Activated T-helper 1 cell treated with anti-CD3 and anti-CD28 coated beads, Interleukin-12 subunit alpha, Interleukin-12 subunit beta, Interleukin-2, Interleukin-4 antibody, amounts not matched to agents 30 ng/mL and 10 ng/mL and 1 ng/mL, durations not matched to agents 14 hours and 24 hours and 36 hours (primary cell): ENCODE results near the gene PSMB4. TPM values are rescaled to one million over a fixed set of nuclear protein-coding genes. Genes with fewer than 3 reads are reported as not detected.

Source experiments
- DNase-seq: peaks from one replicate; pipeline ENCODE4 v3.0.0; 2021; ENCODE audit warnings: low spot score
- H3K27ac Mint-ChIP-seq: one replicate; pipeline ENCODE4 v1.8.0; 2021; ENCODE audit warnings: mild to moderate bottlenecking, mixed read lengths
- H3K27me3 Mint-ChIP-seq: one replicate; pipeline ENCODE4 v1.8.0; 2022; ENCODE audit warnings: mild to moderate bottlenecking, moderate library complexity, mixed read lengths; ENCODE audit not compliant: insufficient read depth
- H3K36me3 Mint-ChIP-seq: one replicate; pipeline ENCODE4 v1.8.0; 2021; ENCODE audit warnings: low read depth, mixed read lengths
- H3K4me1 Mint-ChIP-seq: one replicate; pipeline ENCODE4 v1.8.0; 2021; ENCODE audit warnings: low read depth, mixed read lengths
- H3K4me3 Mint-ChIP-seq: one replicate; pipeline ENCODE4 v1.8.0; 2021; ENCODE audit warnings: mild to moderate bottlenecking, moderate library complexity, mixed read lengths
- H3K9me3 Mint-ChIP-seq: one replicate; pipeline ENCODE4 v1.8.0; 2021; ENCODE audit warnings: mixed read lengths
- intact Hi-C: fragments of 100-400 bp; cut with micrococcal nuclease; formaldehyde crosslinking; loops from one replicate; pipeline ENCODE4 v1.15.1; 2024
- total RNA-seq: library from RNA; stranded (reverse); gene quantifications from 2 replicates; pipeline ENCODE4 v1.2.3, GENCODE V29; 2022

PSMB4 gene
- total RNA-seq, 1 donor from 2014 or later, result 436 TPM

- Mint-ChIP-seq H3K4me1 (peaks cover 27% of the 10 kb centered on the region), H3K27me3 (no peaks in the 10 kb centered on the region), H3K36me3 (peaks cover 45% of the 10 kb centered on the region), H3K27ac (peak overlapping the region; percentile 99), H3K9me3 (no peaks in the 10 kb centered on the region), H3K4me3 (peak overlapping the region; percentile 92)
- no peak for DNase-seq
- intact Hi-C loops, result no loop called here
Measured at GRCh38 chr1:151401125-151401788, 1.9 kb downstream of the PSMB4 start.

GRCh38 chr1:151401860-151402259 is 2.5 kb downstream of the PSMB4 start:
- H3K27me3 Mint-ChIP-seq, result no peaks in the 10 kb centered on the region
- no peaks in the 10 kb centered on the region for H3K9me3 Mint-ChIP-seq
- intact Hi-C loops, result no loop called here
- H3K36me3 Mint-ChIP-seq, result peaks cover 50% of the 10 kb centered on the region
- peak overlapping the region; percentile 70 for H3K27ac Mint-ChIP-seq
- peak overlapping the region; percentile 92 for H3K4me3 Mint-ChIP-seq
- no peak for DNase-seq
- peaks cover 27% of the 10 kb centered on the region for H3K4me1 Mint-ChIP-seq

GRCh38 chr1:151402764-151403163 is 3.4 kb downstream of the PSMB4 start:
- Mint-ChIP-seq H3K27me3 (no peaks in the 10 kb centered on the region), H3K9me3 (no peaks in the 10 kb centered on the region), H3K4me1 (peaks cover 27% of the 10 kb centered on the region), H3K36me3 (peaks cover 57% of the 10 kb centered on the region), H3K27ac (no peak overlapping the region), H3K4me3 (no peak overlapping the region)
- intact Hi-C loops, result no loop called here
- no peak for DNase-seq

GRCh38 chr1:151403612-151404011 is 4.2 kb downstream of the PSMB4 start:
- Mint-ChIP-seq H3K9me3 (no peaks in the 10 kb centered on the region), H3K27ac (peak overlapping the region; percentile 4), H3K27me3 (no peaks in the 10 kb centered on the region), H3K36me3 (peaks cover 61% of the 10 kb centered on the region), H3K4me3 (no peak overlapping the region), H3K4me1 (peaks cover 27% of the 10 kb centered on the region)
- no peak for DNase-seq
- intact Hi-C loops, result no loop called here

GRCh38 chr1:151405187-151405951 is 6.0 kb downstream of the PSMB4 start:
- intact Hi-C loops, result no loop called here
- H3K36me3 Mint-ChIP-seq, result peaks cover 64% of the 10 kb centered on the region
- no peak for DNase-seq
- H3K27me3 Mint-ChIP-seq, result no peaks in the 10 kb centered on the region
- H3K4me1 Mint-ChIP-seq, result peaks cover 17% of the 10 kb centered on the region
- H3K4me3 Mint-ChIP-seq, result no peak overlapping the region
- H3K27ac Mint-ChIP-seq, result no peak overlapping the region
- no peaks in the 10 kb centered on the region for H3K9me3 Mint-ChIP-seq

GRCh38 chr1:151406176-151406575 is 6.8 kb downstream of the PSMB4 start:
- H3K4me1 Mint-ChIP-seq, result peaks cover 8% of the 10 kb centered on the region

GRCh38 chr1:151407304-151407703 is 7.9 kb downstream of the PSMB4 start:
- intact Hi-C loops, result no loop called here
- Mint-ChIP-seq H3K4me3 (no peak overlapping the region), H3K4me1 (no peaks in the 10 kb centered on the region), H3K36me3 (peaks cover 62% of the 10 kb centered on the region), H3K27ac (no peak overlapping the region), H3K9me3 (no peaks in the 10 kb centered on the region), H3K27me3 (no peaks in the 10 kb centered on the region)
- DNase-seq, result no peak

More at GRCh38 chr1:151406176-151406575, 6.8 kb downstream of the PSMB4 start:
- Mint-ChIP-seq H3K27me3 (no peaks in the 10 kb centered on the region), H3K4me3 (no peak overlapping the region), H3K9me3 (no peaks in the 10 kb centered on the region), H3K36me3 (peaks cover 65% of the 10 kb centered on the region), H3K27ac (no peak overlapping the region)
- no peak for DNase-seq
- intact Hi-C loops, result no loop called here

GRCh38 chr1:151408891-151409290 is 9.5 kb downstream of the PSMB4 start:
- H3K27me3 Mint-ChIP-seq, result no peaks in the 10 kb centered on the region
- H3K9me3 Mint-ChIP-seq, result no peaks in the 10 kb centered on the region
- H3K4me1 Mint-ChIP-seq, result no peaks in the 10 kb centered on the region
- H3K4me3 Mint-ChIP-seq, result no peak overlapping the region
- DNase-seq, result no peak
- no peak overlapping the region for H3K27ac Mint-ChIP-seq
- peaks cover 56% of the 10 kb centered on the region for H3K36me3 Mint-ChIP-seq
- intact Hi-C loops, result no loop called here

GRCh38 chr1:151411884-151412283 is 12.5 kb downstream of the PSMB4 start:
- Mint-ChIP-seq H3K27me3 (no peaks in the 10 kb centered on the region), H3K27ac (no peak overlapping the region), H3K4me1 (no peaks in the 10 kb centered on the region), H3K9me3 (no peaks in the 10 kb centered on the region), H3K36me3 (peaks cover 50% of the 10 kb centered on the region), H3K4me3 (no peak overlapping the region)
- intact Hi-C loops, result no loop called here
- DNase-seq, result no peak

- intact Hi-C loops, result no loop called here
- no peak overlapping the region for H3K4me3 Mint-ChIP-seq
- peaks cover 5% of the 10 kb centered on the region for H3K4me1 Mint-ChIP-seq
- DNase-seq, result no peak
- peaks cover 29% of the 10 kb centered on the region for H3K36me3 Mint-ChIP-seq
- no peak overlapping the region for H3K27ac Mint-ChIP-seq
- no peaks in the 10 kb centered on the region for H3K9me3 Mint-ChIP-seq
- no peaks in the 10 kb centered on the region for H3K27me3 Mint-ChIP-seq
Measured at GRCh38 chr1:151416231-151416630, 16.9 kb downstream of the PSMB4 start.

GRCh38 chr1:151418081-151418480 is 18.7 kb downstream of the PSMB4 start:
- intact Hi-C loops, result no loop called here
- peak overlapping the region; percentile 47 for H3K27ac Mint-ChIP-seq
- H3K27me3 Mint-ChIP-seq, result no peaks in the 10 kb centered on the region
- no peaks in the 10 kb centered on the region for H3K9me3 Mint-ChIP-seq
- peaks cover 5% of the 10 kb centered on the region for H3K4me1 Mint-ChIP-seq
- DNase-seq, result no peak
- H3K36me3 Mint-ChIP-seq, result peaks cover 24% of the 10 kb centered on the region
- H3K4me3 Mint-ChIP-seq, result no peak overlapping the region

- Mint-ChIP-seq H3K27ac (no peak overlapping the region), H3K4me3 (no peak overlapping the region), H3K36me3 (peaks cover 38% of the 10 kb centered on the region), H3K4me1 (peaks cover 5% of the 10 kb centered on the region), H3K9me3 (no peaks in the 10 kb centered on the region), H3K27me3 (no peaks in the 10 kb centered on the region)
- intact Hi-C loops, result no loop called here
- DNase-seq, result no peak
Measured at GRCh38 chr1:151419819-151420218, 20.4 kb downstream of the PSMB4 start.

- Mint-ChIP-seq H3K36me3 (peaks cover 50% of the 10 kb centered on the region), H3K4me3 (no peak overlapping the region)
Measured at GRCh38 chr1:151425103-151425502, 25.7 kb downstream of the PSMB4 start.

More at GRCh38 chr1:151425103-151425502, 25.7 kb downstream of the PSMB4 start:
- no peaks in the 10 kb centered on the region for H3K9me3 Mint-ChIP-seq
- peak overlapping the region; percentile 59 for H3K27ac Mint-ChIP-seq
- intact Hi-C loops, result no loop called here
- no peaks in the 10 kb centered on the region for H3K27me3 Mint-ChIP-seq
- H3K4me1 Mint-ChIP-seq, result peaks cover 6% of the 10 kb centered on the region
- no peak for DNase-seq
